Left renal cortex interstitium (tissue), 4 donors: ENCODE measurements around the gene ARMC9. TPM values are rescaled to one million over a fixed set of nuclear protein-coding genes. Genes with fewer than 3 reads are reported as not detected.
"Not testable (repeated sequence)": the region's sequence is repeated elsewhere in the genome, so short reads cannot be mapped to it uniquely, and the experiment has no call there.

Source experiments
- DNase-seq, 4 donors: peaks; one replicate each; pipeline ENCODE4 v3.0.0-alpha.2; 2013; ENCODE audit warnings: low read depth in 4 of 4, low spot score in 2 of 4, missing footprints in 1 of 4
- polyA plus RNA-seq, 4 donors: library from polyadenylated mRNA; unstranded; fragments of 120-200 nt; gene quantifications; one replicate each; pipeline ENCODE4 v1.2.1, GENCODE V29; 2013; ENCODE audit not compliant: insufficient read length in 4 of 4

Gene ARMC9
- polyA plus RNA-seq, 4 donors: 23.9 to 36.5 (median 28.8) TPM

- no peak for DNase-seq
Measured at GRCh38 chr2:231238689-231239088, 40.3 kb downstream of the ARMC9 start.

GRCh38 chr2:231239751-231240150 is 41.3 kb downstream of the ARMC9 start:
- no peak for DNase-seq

- DNase-seq: no peak
Measured at GRCh38 chr2:231241755-231242507, 43.5 kb downstream of the ARMC9 start.

GRCh38 chr2:231243866-231244265 is 45.4 kb downstream of the ARMC9 start:
- no peak for DNase-seq

- DNase-seq: no peak
Measured at GRCh38 chr2:231244382-231245248, 46.2 kb downstream of the ARMC9 start.

GRCh38 chr2:231245249-231246094 is 47.0 kb downstream of the ARMC9 start:
- DNase-seq: no peak

GRCh38 chr2:231246171-231246842 is 47.9 kb downstream of the ARMC9 start:
- DNase-seq: no peak

- no peak for DNase-seq
Measured at GRCh38 chr2:231250146-231250545, 51.7 kb downstream of the ARMC9 start.

GRCh38 chr2:231250698-231251097 is 52.3 kb downstream of the ARMC9 start:
- no peak for DNase-seq

- not testable (repeated sequence) for DNase-seq
Measured at GRCh38 chr2:231253292-231253691, 54.9 kb downstream of the ARMC9 start.

GRCh38 chr2:231256494-231256893 is 58.1 kb downstream of the ARMC9 start:
- no peak for DNase-seq

GRCh38 chr2:231257763-231258162 is 59.3 kb downstream of the ARMC9 start:
- DNase-seq: no peak

- DNase-seq: no peak
Measured at GRCh38 chr2:231258701-231259100, 60.3 kb downstream of the ARMC9 start.

- DNase-seq: no peak
Measured at GRCh38 chr2:231259104-231259503, 60.7 kb downstream of the ARMC9 start.

GRCh38 chr2:231260442-231261208 is 62.2 kb downstream of the ARMC9 start:
- no peak for DNase-seq

- DNase-seq: no peak
Measured at GRCh38 chr2:231263118-231263831, 64.8 kb downstream of the ARMC9 start.

- no peak for DNase-seq
Measured at GRCh38 chr2:231270221-231271114, 72.0 kb downstream of the ARMC9 start.

GRCh38 chr2:231272991-231273390 is 74.6 kb downstream of the ARMC9 start:
- no peak for DNase-seq
